ENCODE data around the gene SH3RF3.

Gene SH3RF3

DNA sequence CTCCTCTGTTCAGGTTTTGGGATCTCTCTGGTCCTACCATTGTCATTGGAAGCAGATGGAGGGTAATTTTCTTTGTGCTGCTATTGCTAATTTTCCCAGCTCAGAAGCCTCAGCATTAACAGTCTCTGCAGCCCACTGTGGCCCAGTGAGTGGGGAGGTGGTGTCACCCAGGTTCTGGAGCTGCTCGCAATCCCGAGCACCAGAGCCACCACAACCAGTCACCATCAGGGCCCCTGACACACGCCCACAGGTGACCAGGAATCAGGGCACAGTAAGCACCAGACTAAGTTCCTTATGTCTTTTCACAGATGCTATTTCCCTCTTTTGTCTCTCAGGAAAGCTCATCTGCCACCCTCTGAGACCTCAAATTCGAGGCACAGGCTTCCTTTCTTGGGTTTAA, 396.8 kb downstream of the SH3RF3 start:
- Histone ChIP-seq H3K4me3 (ENCODE audit: extremely low read depth, insufficient read depth, low read length, poor library complexity, severe bottlenecking) (no peak overlapping the region), H3K4me1 (ENCODE audit: control insufficient read depth, insufficient read depth, low read length, poor library complexity, severe bottlenecking) (peaks cover 9% of the 10 kb centered on the region), H3K27ac (ENCODE audit: low read depth, low read length, severe bottlenecking) (no peak overlapping the region), H3K36me3 (ENCODE audit: control insufficient read depth, insufficient read depth, low read length) (no peaks in the 10 kb centered on the region), H3K9me3 (ENCODE audit: control insufficient read depth, low read length) (no peaks in the 10 kb centered on the region)
- 82 to 90% methylated on average over 4 of the region's 4 CpGs for WGBS, 2 experiments (ENCODE audit: insufficient coverage in 2 of 2)

DNA sequence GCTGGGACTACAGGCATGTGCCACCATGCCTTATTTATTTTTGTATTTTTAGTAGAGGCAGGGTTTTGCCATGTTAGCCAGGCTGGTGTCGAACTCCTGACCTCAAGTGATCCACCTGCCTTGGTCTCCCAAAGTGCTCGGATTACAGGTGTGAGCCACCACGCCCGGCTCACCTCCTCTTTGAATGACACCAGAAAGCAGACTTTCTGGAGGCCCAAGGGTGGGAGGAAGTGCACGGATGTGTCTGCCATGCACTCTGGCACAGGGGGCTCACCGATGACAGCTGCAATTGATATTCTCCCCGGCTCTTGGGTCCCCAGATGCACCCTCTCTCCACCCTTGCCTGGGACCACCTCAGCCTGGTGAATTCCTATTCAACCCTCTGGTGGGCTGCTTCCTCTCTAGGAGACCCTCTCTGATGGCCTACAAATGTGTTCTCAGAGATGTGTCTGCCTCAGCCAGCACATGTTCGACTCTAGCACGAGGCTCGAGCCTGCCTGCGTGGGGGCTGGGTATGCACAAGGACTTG, 397.5 kb downstream of the SH3RF3 start:
- Histone ChIP-seq H3K9me3 (ENCODE audit: control insufficient read depth, low read length) (no peaks in the 10 kb centered on the region), H3K36me3 (ENCODE audit: control insufficient read depth, insufficient read depth, low read length) (no peaks in the 10 kb centered on the region), H3K4me3 (ENCODE audit: extremely low read depth, insufficient read depth, low read length, poor library complexity, severe bottlenecking) (no peak overlapping the region), H3K4me1 (ENCODE audit: control insufficient read depth, insufficient read depth, low read length, poor library complexity, severe bottlenecking) (peaks cover 9% of the 10 kb centered on the region), H3K27ac (ENCODE audit: low read depth, low read length, severe bottlenecking) (no peak overlapping the region)
- 86 to 98% methylated on average over 10 to 11 of the region's 11 CpGs for WGBS, 2 experiments (ENCODE audit: insufficient coverage in 2 of 2)

DNA sequence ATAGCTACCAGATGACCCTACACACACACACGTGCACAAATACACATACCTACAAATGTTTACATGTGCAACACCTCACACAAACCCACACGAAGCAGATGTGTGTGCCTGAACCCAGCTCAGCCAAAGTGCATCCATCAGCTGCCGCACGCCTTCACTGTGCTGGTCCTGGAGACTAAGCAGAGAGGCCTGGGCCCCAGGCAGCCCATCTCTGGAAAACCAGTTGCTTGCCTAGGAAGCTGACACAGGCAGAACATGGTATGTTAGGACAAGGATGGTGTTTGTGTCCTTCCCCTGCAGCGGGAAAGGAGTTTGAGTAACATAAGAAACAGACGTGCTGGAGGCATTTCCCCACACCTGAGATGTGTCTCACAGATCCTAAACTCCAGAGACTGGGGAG, 398.1 kb downstream of the SH3RF3 start:
- no peaks in the 10 kb centered on the region for H3K36me3 ChIP-seq (ENCODE audit: control insufficient read depth, insufficient read depth, low read length)
- no peak overlapping the region for H3K27ac ChIP-seq (ENCODE audit: low read depth, low read length, severe bottlenecking)
- WGBS, 2 experiments (ENCODE audit: insufficient coverage in 2 of 2) = 88 to 94% methylated on average over 4 to 6 of the region's 6 CpGs

DNA sequence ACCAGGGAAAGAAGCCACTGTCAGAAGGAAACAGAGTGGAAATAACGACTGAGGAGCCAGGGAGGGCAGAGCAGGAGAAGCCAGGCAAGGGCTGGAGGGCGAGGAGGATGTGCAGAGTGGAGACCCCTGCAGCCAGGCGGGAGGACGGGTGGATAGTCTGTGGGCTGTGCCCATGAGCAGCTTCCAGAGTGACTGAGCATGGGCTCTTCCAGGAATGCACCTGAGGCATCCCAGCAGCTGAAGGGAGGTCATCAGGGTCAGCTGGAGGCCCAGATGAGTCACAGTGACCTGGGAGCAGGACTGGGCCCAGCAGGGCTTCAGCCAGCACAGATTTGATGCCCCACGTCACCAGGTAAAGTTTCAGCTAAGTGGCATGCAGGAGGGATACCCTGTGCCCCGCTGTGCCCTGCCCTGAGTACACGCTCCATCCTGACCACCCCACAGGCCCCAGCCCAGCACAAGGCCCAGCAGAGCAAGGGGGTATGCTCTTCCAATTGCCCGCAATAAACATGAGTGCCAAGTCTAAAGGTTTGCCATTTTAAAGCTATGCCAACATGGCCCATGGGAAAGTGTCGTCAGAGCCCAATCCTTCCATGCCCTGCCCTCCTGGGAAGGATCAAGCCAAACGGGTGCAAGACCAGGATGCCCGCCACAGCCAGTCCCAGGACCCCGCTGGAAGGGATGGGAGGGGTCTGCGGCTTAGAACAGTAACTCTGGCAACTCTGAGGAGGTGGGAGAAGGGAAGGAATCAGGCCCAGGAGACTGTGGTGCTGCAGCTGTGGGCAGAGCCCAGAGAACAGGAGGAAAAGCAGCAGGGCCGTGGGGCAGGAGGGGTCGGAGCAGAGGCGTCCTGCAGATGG, 399.1 kb downstream of the SH3RF3 start:
- Histone ChIP-seq H3K27ac (ENCODE audit: low read depth, low read length, severe bottlenecking) (no peak overlapping the region), H3K9me3 (ENCODE audit: control insufficient read depth, low read length) (no peaks in the 10 kb centered on the region), H3K4me1 (ENCODE audit: control insufficient read depth, insufficient read depth, low read length, poor library complexity, severe bottlenecking) (peaks cover 9% of the 10 kb centered on the region), H3K36me3 (ENCODE audit: control insufficient read depth, insufficient read depth, low read length) (no peaks in the 10 kb centered on the region), H3K4me3 (ENCODE audit: extremely low read depth, insufficient read depth, low read length, poor library complexity, severe bottlenecking) (no peak overlapping the region)
- 88 to 90% methylated on average over 13 of the region's 16 CpGs for WGBS, 2 experiments (ENCODE audit: insufficient coverage in 2 of 2)

More for the DNA sequence above, 398.1 kb downstream of the SH3RF3 start:
- Histone ChIP-seq H3K9me3 (ENCODE audit: control insufficient read depth, low read length) (no peaks in the 10 kb centered on the region), H3K4me1 (ENCODE audit: control insufficient read depth, insufficient read depth, low read length, poor library complexity, severe bottlenecking) (peaks cover 9% of the 10 kb centered on the region), H3K4me3 (ENCODE audit: extremely low read depth, insufficient read depth, low read length, poor library complexity, severe bottlenecking) (no peak overlapping the region)

DNA sequence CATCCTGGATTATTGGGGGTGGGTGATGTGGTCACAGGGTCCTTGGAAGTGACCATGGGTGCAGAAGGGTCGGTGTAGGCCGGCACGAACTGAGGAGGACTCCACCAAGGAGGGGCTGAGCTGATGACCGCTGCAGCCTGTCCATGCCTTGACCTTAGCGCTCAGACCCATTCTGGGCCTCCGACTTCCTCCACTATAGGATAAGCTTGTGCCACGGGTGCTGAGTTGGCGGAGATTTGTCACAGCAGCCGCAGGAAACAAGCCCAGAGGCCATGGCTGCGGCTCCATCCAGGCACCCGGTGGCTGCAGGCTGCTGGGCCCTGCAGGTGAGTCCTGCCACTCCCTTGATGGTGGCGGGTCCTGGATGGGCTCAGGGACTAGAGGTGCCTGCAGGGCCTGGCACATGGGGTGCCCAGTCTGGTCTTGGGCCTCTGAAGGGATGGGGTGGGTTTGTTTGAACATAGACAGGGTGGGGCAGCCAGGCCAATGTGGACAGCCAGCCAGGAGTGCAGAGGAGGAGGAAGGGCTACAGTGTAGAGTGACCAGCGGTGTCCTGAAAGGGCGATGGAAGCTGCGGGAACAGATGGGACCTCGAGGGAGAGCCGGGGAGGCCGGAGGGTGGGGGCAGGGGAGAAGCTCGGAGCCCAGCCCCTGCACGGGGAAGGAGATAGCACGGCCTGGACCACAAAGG, 400.0 kb downstream of the SH3RF3 start:
- Histone ChIP-seq H3K4me3 (ENCODE audit: extremely low read depth, insufficient read depth, low read length, poor library complexity, severe bottlenecking) (no peak overlapping the region), H3K27ac (ENCODE audit: low read depth, low read length, severe bottlenecking) (no peak overlapping the region), H3K9me3 (ENCODE audit: control insufficient read depth, low read length) (no peaks in the 10 kb centered on the region), H3K4me1 (ENCODE audit: control insufficient read depth, insufficient read depth, low read length, poor library complexity, severe bottlenecking) (peaks cover 9% of the 10 kb centered on the region), H3K36me3 (ENCODE audit: control insufficient read depth, insufficient read depth, low read length) (no peaks in the 10 kb centered on the region)
- WGBS, 2 experiments (ENCODE audit: insufficient coverage in 2 of 2) = 95 to 96% methylated on average over 21 of the region's 21 CpGs

DNA sequence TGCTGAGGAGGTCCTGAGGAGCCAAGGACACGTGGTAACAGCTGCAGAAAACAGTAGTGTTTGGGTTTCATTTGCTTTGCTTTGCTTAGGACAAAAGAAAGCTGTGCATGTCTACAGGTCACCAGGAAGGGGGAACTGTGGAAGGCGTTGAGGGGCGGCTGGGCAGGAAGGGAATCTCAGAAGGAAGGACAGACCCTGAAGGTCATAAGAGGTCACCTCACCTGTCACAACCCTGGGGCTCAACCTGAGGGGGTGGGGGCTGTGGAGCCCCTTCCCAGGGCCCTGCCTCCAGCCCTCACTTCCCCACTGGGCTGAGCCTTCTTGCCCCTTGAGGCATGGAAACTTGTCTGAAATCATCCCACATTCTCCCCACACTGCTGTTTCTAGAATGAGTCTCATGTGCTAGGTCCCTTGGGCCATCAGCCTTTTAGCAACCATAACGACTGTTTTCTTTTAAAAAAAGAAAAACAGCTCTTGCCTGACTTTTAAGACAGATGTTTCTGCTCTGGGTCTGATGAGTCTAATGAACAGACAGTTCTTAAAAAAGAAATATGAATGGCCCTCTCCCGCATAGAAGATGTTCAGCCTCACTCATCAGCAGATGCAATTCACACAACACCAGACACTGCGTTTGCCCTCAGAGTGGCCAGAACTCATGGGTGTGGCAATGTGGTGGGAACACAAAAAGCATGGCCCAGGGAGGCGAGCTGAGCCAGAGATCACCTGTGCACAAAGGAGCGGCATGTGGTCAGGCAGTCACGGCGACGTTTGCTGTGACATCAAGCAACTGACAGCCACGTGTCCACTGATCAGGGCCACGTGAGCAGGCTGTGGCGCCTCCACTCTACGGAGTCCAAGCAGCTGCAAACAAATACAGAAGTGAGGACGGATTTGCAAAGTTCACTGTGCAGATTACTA, 400.8 kb downstream of the SH3RF3 start:
- no peaks in the 10 kb centered on the region for H3K36me3 ChIP-seq (ENCODE audit: control insufficient read depth, insufficient read depth, low read length)
- no peak overlapping the region for H3K27ac ChIP-seq (ENCODE audit: low read depth, low read length, severe bottlenecking)
- H3K9me3 ChIP-seq (ENCODE audit: control insufficient read depth, low read length) = no peaks in the 10 kb centered on the region
- 96 to 99% methylated on average over 13 to 15 of the region's 16 CpGs for WGBS, 2 experiments (ENCODE audit: insufficient coverage in 2 of 2)
- peaks cover 9% of the 10 kb centered on the region for H3K4me1 ChIP-seq (ENCODE audit: control insufficient read depth, insufficient read depth, low read length, poor library complexity, severe bottlenecking)
- no peak overlapping the region for H3K4me3 ChIP-seq (ENCODE audit: extremely low read depth, insufficient read depth, low read length, poor library complexity, severe bottlenecking)

DNA sequence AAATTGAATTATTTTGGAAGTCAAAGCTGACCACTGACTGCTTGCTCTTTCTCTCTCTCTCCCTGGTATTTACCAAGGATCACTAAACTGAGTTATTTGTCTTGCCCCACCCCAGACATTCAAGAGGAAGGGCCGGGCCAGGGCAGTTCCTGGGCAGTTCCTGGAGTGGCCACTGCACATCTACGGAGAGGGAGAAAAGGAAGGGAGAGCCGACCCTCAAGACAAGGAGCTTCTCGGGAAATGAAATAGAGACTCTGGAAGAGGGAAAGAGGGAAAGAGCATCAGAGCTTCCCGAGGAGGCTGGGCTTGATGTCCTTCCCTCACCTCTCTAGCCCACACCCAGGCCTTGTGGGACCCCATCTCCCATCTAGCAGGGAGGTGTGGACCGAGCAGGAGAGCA, 401.7 kb downstream of the SH3RF3 start:
- Histone ChIP-seq H3K27ac (ENCODE audit: low read depth, low read length, severe bottlenecking) (no peak overlapping the region), H3K36me3 (ENCODE audit: control insufficient read depth, insufficient read depth, low read length) (no peaks in the 10 kb centered on the region), H3K4me3 (ENCODE audit: extremely low read depth, insufficient read depth, low read length, poor library complexity, severe bottlenecking) (no peak overlapping the region), H3K4me1 (ENCODE audit: control insufficient read depth, insufficient read depth, low read length, poor library complexity, severe bottlenecking) (peaks cover 15% of the 10 kb centered on the region), H3K9me3 (ENCODE audit: control insufficient read depth, low read length) (no peaks in the 10 kb centered on the region)
- 87 to 95% methylated on average over 3 to 4 of the region's 6 CpGs for WGBS, 2 experiments (ENCODE audit: insufficient coverage in 2 of 2)

DNA sequence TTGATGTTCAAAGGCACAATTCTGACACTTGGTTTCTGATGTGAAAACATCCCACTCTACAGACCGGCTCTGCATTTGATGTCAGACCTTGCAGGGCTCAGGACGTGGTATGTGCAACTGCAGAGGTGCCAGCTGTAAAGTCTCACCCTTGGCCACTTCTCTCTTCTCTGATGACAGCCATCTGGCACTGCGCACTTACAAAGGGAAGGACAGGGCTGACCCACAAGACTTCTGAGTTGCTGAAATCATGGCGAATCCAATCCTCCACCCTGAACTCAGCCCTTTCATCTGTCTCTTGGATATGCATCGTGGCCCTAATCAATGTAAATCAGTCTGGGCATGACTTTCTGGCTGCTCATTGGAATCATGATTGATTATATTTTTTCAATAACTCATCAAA, 402.2 kb downstream of the SH3RF3 start:
- peaks cover 15% of the 10 kb centered on the region for H3K4me1 ChIP-seq (ENCODE audit: control insufficient read depth, insufficient read depth, low read length, poor library complexity, severe bottlenecking)
- H3K36me3 ChIP-seq (ENCODE audit: control insufficient read depth, insufficient read depth, low read length) = no peaks in the 10 kb centered on the region
- no peak overlapping the region for H3K27ac ChIP-seq (ENCODE audit: low read depth, low read length, severe bottlenecking)
- H3K9me3 ChIP-seq (ENCODE audit: control insufficient read depth, low read length) = no peaks in the 10 kb centered on the region
- no peak overlapping the region for H3K4me3 ChIP-seq (ENCODE audit: extremely low read depth, insufficient read depth, low read length, poor library complexity, severe bottlenecking)
- 91 to 94% methylated on average over 3 to 4 of the region's 5 CpGs for whole genome bisulfite sequencing, 2 experiments (ENCODE audit: insufficient coverage in 2 of 2)

DNA sequence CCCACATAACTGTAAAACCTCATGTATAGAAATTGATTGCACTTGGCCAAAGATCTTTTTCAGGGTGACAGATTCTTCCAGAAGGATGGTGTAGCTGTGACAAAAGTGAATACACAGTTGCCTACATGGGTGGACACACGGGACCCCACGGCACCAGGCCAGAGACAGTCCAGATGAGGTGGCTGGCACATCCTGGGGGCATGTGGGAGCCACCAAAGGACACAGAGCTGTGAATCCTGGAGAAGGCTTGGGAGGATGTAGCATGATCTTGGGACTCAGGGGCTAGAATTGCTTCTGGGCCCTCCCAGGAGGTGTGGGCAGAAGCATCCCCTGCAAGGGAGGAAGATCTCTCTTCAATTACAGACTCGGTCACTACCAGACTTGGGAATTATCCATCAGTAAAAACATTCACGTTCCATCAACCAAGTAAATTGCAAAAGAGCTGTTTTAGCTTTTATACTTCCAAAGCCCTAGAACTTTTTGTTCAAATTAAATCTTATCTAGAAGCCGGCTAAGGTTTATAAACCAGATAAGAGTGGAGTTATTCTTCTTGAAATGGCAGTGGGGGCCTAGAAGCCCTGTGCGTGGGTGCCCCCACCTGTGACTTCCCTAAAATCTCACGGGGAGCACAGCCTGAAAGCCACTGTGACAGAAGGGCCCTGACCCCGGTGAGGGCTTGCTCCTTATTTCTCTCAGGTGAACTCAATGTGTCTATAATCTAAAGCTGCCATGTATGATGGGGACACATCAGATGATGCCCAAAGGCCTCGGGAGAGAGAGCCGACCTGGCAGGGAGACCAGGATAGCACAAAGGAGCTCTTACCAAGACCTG, 403.1 kb downstream of the SH3RF3 start:
- H3K9me3 ChIP-seq (ENCODE audit: control insufficient read depth, low read length) = peaks cover 5% of the 10 kb centered on the region
- no peak overlapping the region for H3K27ac ChIP-seq (ENCODE audit: low read depth, low read length, severe bottlenecking)
- H3K4me3 ChIP-seq (ENCODE audit: extremely low read depth, insufficient read depth, low read length, poor library complexity, severe bottlenecking) = no peak overlapping the region
- 89 to 92% methylated on average over 7 to 10 of the region's 10 CpGs for WGBS, 2 experiments (ENCODE audit: insufficient coverage in 2 of 2)
- H3K4me1 ChIP-seq (ENCODE audit: control insufficient read depth, insufficient read depth, low read length, poor library complexity, severe bottlenecking) = peaks cover 15% of the 10 kb centered on the region
- H3K36me3 ChIP-seq (ENCODE audit: control insufficient read depth, insufficient read depth, low read length) = no peaks in the 10 kb centered on the region

DNA sequence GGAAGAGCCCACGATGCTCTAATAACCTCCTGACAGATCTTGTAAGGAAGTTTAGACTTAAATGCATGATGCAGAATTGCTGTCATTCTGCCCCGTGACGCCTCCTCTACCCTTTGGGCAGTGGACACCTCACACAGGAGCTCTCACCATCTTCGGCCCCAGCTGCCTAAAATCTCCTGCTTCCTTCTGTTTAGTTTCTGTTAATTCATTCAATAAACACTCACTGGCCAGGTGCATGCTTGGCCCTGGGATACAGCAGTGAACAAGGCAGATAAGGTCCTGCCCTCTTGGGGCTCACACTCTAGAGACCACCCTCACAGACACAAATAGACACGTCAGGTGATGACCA, 403.7 kb downstream of the SH3RF3 start:
- Histone ChIP-seq H3K4me3 (ENCODE audit: extremely low read depth, insufficient read depth, low read length, poor library complexity, severe bottlenecking) (no peak overlapping the region), H3K36me3 (ENCODE audit: control insufficient read depth, insufficient read depth, low read length) (no peaks in the 10 kb centered on the region), H3K9me3 (ENCODE audit: control insufficient read depth, low read length) (peaks cover 5% of the 10 kb centered on the region), H3K4me1 (ENCODE audit: control insufficient read depth, insufficient read depth, low read length, poor library complexity, severe bottlenecking) (peaks cover 13% of the 10 kb centered on the region), H3K27ac (ENCODE audit: low read depth, low read length, severe bottlenecking) (no peak overlapping the region)
- WGBS, 2 experiments (ENCODE audit: insufficient coverage in 2 of 2) = 89 to 93% methylated on average over 4 of the region's 5 CpGs
